Measurements from ENCODE around the gene HECTD4. TPM values are rescaled to one million over a fixed set of nuclear protein-coding genes. Genes with fewer than 3 reads are reported as not detected.

Gene HECTD4
- total RNA-seq, 1 experiment from 2014 or later: 31.2 TPM

GRCh38 chr12:112297188-112297587 lies 85.0 kb downstream of the HECTD4 start:
- Histone ChIP-seq H3K4me3 (replicated peaks in 1 of 2; ENCODE audit: low read depth in 1 of 2, low read length in 2 of 2) (no peak overlapping the region), H2AFZ (ENCODE audit: low read depth, low read length, poor library complexity, severe bottlenecking) (no peak overlapping the region), H3K36me3 (ENCODE audit: control insufficient read depth in 1 of 2, insufficient read depth in 2 of 2, low read length in 2 of 2) (no peaks in the 10 kb centered on the region; a peak in 1 of 4 replicates), H3K9me2 (ENCODE audit: insufficient read depth) (no peaks in the 10 kb centered on the region), H3K9ac (ENCODE audit: low read length) (no peak overlapping the region), H3K27ac (ENCODE audit: low read depth, low read length) (no peak overlapping the region), H4K20me1 (ENCODE audit: insufficient read depth) (no peaks in the 10 kb centered on the region), H3K4me2 (ENCODE audit: low read length) (no peak overlapping the region), H3K4me1 (ENCODE audit: control insufficient read depth in 1 of 2, insufficient read depth in 2 of 2, low read length in 2 of 2) (no peaks in the 10 kb centered on the region), H3K79me2 (ENCODE audit: insufficient read depth, low read length) (no peaks in the 10 kb centered on the region), H3K9me3 (ENCODE audit: control insufficient read depth in 1 of 2, insufficient read depth in 1 of 2, low read depth in 1 of 2, low read length in 2 of 2) (peaks cover 0 to 8% of the 10 kb centered on the region in 2 experiments; a peak in 1 of 4 replicates), H3K27me3 (ENCODE audit: insufficient read depth, low read length) (no peaks in the 10 kb centered on the region)
- no peak for ATAC-seq
- POLR2A ChIA-PET: no interaction called here
- TF ChIP-seq POLR2A (IDR thresholded peaks at IDR 0.05; ENCODE audit: borderline replicate concordance, extremely low read depth, insufficient read depth, insufficient read length): no peak
- TF ChIP-seq, protein P1, sequence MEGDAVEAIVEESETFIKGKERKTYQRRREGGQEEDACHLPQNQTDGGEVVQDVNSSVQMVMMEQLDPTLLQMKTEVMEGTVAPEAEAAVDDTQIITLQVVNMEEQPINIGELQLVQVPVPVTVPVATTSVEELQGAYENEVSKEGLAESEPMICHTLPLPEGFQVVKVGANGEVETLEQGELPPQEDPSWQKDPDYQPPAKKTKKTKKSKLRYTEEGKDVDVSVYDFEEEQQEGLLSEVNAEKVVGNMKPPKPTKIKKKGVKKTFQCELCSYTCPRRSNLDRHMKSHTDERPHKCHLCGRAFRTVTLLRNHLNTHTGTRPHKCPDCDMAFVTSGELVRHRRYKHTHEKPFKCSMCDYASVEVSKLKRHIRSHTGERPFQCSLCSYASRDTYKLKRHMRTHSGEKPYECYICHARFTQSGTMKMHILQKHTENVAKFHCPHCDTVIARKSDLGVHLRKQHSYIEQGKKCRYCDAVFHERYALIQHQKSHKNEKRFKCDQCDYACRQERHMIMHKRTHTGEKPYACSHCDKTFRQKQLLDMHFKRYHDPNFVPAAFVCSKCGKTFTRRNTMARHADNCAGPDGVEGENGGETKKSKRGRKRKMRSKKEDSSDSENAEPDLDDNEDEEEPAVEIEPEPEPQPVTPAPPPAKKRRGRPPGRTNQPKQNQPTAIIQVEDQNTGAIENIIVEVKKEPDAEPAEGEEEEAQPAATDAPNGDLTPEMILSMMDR (IDR thresholded peaks at IDR 0.05 in 2 of 3, conservative IDR thresholded peaks at IDR 0.05 in 1 of 3; ENCODE audit: borderline replicate concordance in 1 of 3, insufficient read depth in 1 of 3, low read depth in 2 of 3, low read length in 2 of 3): no peak
- TF ChIP-seq RAD21 (IDR thresholded peaks at IDR 0.05; ENCODE audit: low read depth): no peak
- TF ChIP-seq CEBPB (IDR thresholded peaks at IDR 0.05; ENCODE audit: low read depth): no peak
- TF ChIP-seq TCF7L2 (IDR thresholded peaks at IDR 0.05; ENCODE audit: borderline replicate concordance, extremely low read depth, insufficient read depth, insufficient read length): no peak
- TF ChIP-seq, protein P2, sequence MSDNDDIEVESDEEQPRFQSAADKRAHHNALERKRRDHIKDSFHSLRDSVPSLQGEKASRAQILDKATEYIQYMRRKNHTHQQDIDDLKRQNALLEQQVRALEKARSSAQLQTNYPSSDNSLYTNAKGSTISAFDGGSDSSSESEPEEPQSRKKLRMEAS (IDR thresholded peaks at IDR 0.05): no peak
- no peak for TF ChIP-seq ZNF274 (IDR thresholded peaks at IDR 0.05; ENCODE audit: low read depth, low read length)
- no peak for TF ChIP-seq JUND (IDR thresholded peaks at IDR 0.05)
- no peak for TF ChIP-seq SRF (IDR thresholded peaks at IDR 0.05; ENCODE audit: low read depth)
- no peak for TF ChIP-seq EZH2phosphoT487 (IDR thresholded peaks at IDR 0.05; ENCODE audit: borderline replicate concordance)
- TF ChIP-seq, protein P3, sequence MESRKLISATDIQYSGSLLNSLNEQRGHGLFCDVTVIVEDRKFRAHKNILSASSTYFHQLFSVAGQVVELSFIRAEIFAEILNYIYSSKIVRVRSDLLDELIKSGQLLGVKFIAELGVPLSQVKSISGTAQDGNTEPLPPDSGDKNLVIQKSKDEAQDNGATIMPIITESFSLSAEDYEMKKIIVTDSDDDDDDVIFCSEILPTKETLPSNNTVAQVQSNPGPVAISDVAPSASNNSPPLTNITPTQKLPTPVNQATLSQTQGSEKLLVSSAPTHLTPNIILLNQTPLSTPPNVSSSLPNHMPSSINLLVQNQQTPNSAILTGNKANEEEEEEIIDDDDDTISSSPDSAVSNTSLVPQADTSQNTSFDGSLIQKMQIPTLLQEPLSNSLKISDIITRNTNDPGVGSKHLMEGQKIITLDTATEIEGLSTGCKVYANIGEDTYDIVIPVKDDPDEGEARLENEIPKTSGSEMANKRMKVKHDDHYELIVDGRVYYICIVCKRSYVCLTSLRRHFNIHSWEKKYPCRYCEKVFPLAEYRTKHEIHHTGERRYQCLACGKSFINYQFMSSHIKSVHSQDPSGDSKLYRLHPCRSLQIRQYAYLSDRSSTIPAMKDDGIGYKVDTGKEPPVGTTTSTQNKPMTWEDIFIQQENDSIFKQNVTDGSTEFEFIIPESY (IDR thresholded peaks at IDR 0.05; ENCODE audit: extremely low read depth, insufficient replicate concordance, low read length): no peak
- no peak for TF ChIP-seq FOSL1 (IDR thresholded peaks at IDR 0.05; ENCODE audit: low read depth)
- CTCF ChIA-PET: no interaction called here
- intact Hi-C loops (cut with micrococcal nuclease): loop anchor here (10.0 kb wide), 1 partner anchor 88 kb away; the partner anchor contains the start of gene HECTD4
- no peak for DNase-seq (ENCODE audit: low read depth, low spot score)
- no TSS peak for BruUV-seq (replicated peaks)
- RAD21 ChIA-PET (ENCODE audit: low non-redundant PET in 1 of 2, low total read pairs in 2 of 2, uncharacterized antibody in 2 of 2, unreplicated experiment in 2 of 2): no interaction called here
